ENCODE measurements around the gene PCNX1. TPM values are rescaled to one million over a fixed set of nuclear protein-coding genes. Genes with fewer than 3 reads are reported as not detected.

The PCNX1 gene
- total and polyA plus RNA-seq, 9 of the 15 experiments (the other 6 are each of a cell fraction or from before 2014, with no cell fraction given): 0.30 to 4.5 (median 2.3) TPM

DNA sequence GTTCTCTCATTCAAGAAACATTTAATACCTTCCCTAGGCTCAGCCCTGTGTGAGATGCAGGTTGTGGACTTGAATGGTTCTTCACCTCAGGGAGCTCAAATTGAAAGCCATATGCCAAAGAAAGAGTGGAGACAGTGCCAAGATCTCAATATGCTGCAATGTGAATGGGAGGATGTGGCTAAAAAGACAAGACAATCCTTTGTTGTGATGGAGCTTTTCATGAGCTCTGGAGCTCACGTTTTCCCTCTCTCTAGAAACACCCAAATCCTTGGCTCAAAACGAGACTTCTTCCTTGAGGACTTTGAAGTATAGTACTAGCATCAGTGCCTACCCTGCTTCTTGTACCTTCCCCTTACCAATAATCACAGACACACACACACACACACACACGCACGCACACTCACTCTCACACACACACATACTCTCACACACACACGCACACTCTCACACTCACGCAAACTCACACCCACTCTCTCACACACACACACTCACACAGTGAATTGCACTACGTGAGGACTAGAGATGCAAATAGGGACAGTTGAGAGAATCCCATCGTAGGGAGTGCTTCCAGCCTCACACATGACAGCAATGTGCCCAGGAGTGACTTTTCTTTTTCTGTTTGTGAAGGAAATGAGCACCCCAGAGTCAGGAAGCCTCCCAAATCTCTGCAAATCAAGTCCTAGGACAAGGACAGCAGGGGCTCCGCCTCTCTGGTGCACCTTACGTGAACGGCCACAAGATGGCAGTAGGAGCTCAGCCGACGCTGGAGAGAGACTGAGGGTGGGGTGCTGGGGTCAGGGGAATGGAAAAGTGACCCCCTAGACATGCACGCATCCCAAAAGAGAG lies 231.4 kb downstream of the PCNX1 start:
- peak; percentile 71 for FAIRE-seq
- peak; percentile 93 for ATAC-seq
- ChIA-PET CTCF (ENCODE audit: low intra/inter-chr PET ratio) (interaction anchor here (3.1 kb wide), 1 partner anchor 615 kb away, joined by 20 read pairs; no protein-coding TSS in a partner anchor), POLR2A (no interaction called here)
- WGBS (ENCODE audit: insufficient coverage, low coverage, missing lambda C conversion rate): 4% methylated on average over 8 of the region's 14 CpGs
- Histone ChIP-seq H3K9ac (ENCODE audit: insufficient read depth in 1 of 2, low read depth in 2 of 2, low read length in 2 of 2) (no peak overlapping the region), H3K27ac (ENCODE audit: extremely low read depth, low read depth, low read length) (no peak overlapping the region), H3K36me3 (ENCODE audit: control insufficient read depth, insufficient read depth, low read length) (no peaks in the 10 kb centered on the region), H3K9me3 (replicated peaks; ENCODE audit: control insufficient read depth, insufficient read depth, low read depth, low read length) (no peaks in the 10 kb centered on the region), H3K79me2 (ENCODE audit: control insufficient read depth, insufficient read depth, low read length) (no peaks in the 10 kb centered on the region), H3K9me1 (ENCODE audit: control insufficient read depth, insufficient read depth, low read length) (no peaks in the 10 kb centered on the region), H3K4me1 (replicated peaks in 1 of 2; ENCODE audit: control insufficient read depth in 2 of 2, insufficient read depth in 2 of 2, low read length in 2 of 2) (peaks cover 0 to 8% of the 10 kb centered on the region in 2 experiments; a peak in 4 of 5 replicates), H3K4me3 (no peak overlapping the region), H3K27me3 (ENCODE audit: control insufficient read depth in 2 of 2, insufficient read depth in 2 of 2, low read length in 2 of 2) (no peaks in the 10 kb centered on the region), H4K20me1 (replicated peaks; ENCODE audit: control insufficient read depth, insufficient read depth, low read length) (no peaks in the 10 kb centered on the region), H3K4me2 (ENCODE audit: insufficient read depth, low read length) (no peak overlapping the region), H2AFZ (ENCODE audit: low read depth, low read length) (no peak overlapping the region)
- BruUV-seq (replicated peaks): no TSS peak
- intact Hi-C loops (cut with micrococcal nuclease) (loop anchor here (5.0 kb wide), 3 partner anchors 184 to 714 kb away; partner anchors contain the start of gene SIPA1L1), in situ Hi-C loops (cut with MboI) (no loop called here)
- DNase-seq (ENCODE audit: extremely low read depth in 1 of 4, low spot score in 3 of 4): peak; percentile 60 to 71 (median 66)
- TF ChIP-seq CTCF (IDR thresholded peaks at IDR 0.05 in 2 of 3, conservative IDR thresholded peaks at IDR 0.05 in 1 of 3; ENCODE audit: insufficient read depth in 2 of 3, low read depth in 1 of 3, low read length in 3 of 3) (peak; percentile 70 to 80 (median 71)), CREM (IDR thresholded peaks at IDR 0.05; ENCODE audit: low read depth) (peak; percentile 46; the same call in 1 of the 2 replicates), RCOR1 (IDR thresholded peaks at IDR 0.05; ENCODE audit: borderline replicate concordance in 1 of 2, low read depth in 2 of 2, low read length in 2 of 2) (0 out of 4 replicates have a peak, but pooled peaks of 1 of the 2 experiments have one; percentile 21), SMAD4 (CRISPR knock-in tag; conservative IDR thresholded peaks at IDR 0.05) (no peak)
- TF ChIP-seq, protein P1, sequence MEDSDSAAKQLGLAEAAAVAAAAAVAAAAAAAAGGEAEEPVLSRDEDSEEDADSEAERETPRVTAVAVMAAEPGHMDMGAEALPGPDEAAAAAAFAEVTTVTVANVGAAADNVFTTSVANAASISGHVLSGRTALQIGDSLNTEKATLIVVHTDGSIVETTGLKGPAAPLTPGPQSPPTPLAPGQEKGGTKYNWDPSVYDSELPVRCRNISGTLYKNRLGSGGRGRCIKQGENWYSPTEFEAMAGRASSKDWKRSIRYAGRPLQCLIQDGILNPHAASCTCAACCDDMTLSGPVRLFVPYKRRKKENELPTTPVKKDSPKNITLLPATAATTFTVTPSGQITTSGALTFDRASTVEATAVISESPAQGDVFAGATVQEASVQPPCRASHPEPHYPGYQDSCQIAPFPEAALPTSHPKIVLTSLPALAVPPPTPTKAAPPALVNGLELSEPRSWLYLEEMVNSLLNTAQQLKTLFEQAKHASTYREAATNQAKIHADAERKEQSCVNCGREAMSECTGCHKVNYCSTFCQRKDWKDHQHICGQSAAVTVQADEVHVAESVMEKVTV (CRISPR knock-in tag; IDR thresholded peaks at IDR 0.05): peak; percentile 66
- TF ChIP-seq, protein P2, sequence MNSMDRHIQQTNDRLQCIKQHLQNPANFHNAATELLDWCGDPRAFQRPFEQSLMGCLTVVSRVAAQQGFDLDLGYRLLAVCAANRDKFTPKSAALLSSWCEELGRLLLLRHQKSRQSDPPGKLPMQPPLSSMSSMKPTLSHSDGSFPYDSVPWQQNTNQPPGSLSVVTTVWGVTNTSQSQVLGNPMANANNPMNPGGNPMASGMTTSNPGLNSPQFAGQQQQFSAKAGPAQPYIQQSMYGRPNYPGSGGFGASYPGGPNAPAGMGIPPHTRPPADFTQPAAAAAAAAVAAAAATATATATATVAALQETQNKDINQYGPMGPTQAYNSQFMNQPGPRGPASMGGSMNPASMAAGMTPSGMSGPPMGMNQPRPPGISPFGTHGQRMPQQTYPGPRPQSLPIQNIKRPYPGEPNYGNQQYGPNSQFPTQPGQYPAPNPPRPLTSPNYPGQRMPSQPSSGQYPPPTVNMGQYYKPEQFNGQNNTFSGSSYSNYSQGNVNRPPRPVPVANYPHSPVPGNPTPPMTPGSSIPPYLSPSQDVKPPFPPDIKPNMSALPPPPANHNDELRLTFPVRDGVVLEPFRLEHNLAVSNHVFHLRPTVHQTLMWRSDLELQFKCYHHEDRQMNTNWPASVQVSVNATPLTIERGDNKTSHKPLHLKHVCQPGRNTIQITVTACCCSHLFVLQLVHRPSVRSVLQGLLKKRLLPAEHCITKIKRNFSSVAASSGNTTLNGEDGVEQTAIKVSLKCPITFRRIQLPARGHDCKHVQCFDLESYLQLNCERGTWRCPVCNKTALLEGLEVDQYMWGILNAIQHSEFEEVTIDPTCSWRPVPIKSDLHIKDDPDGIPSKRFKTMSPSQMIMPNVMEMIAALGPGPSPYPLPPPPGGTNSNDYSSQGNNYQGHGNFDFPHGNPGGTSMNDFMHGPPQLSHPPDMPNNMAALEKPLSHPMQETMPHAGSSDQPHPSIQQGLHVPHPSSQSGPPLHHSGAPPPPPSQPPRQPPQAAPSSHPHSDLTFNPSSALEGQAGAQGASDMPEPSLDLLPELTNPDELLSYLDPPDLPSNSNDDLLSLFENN (IDR thresholded peaks at IDR 0.05; ENCODE audit: low read depth in 2 of 2, low read length in 2 of 2): no peak
